Endothelial cell (in vitro differentiated cells): ENCODE results near the gene RDM1. TPM values are rescaled to one million over a fixed set of nuclear protein-coding genes. Genes with fewer than 3 reads are reported as not detected.

Source experiments
- DNase-seq: peaks from one replicate; pipeline ENCODE4 v3.0.0; 2021; ENCODE audit warnings: low spot score
- H3K27ac Mint-ChIP-seq: one replicate; pipeline ENCODE4 v1.8.0; 2021; ENCODE audit warnings: mixed read lengths, inconsistent platforms; ENCODE audit not compliant: unreplicated experiment
- H3K27me3 Mint-ChIP-seq: one replicate; pipeline ENCODE4 v1.8.0; 2021; ENCODE audit warnings: mild to moderate bottlenecking, moderate library complexity, mixed read lengths, inconsistent platforms; ENCODE audit not compliant: unreplicated experiment
- H3K36me3 Mint-ChIP-seq: one replicate; pipeline ENCODE4 v1.8.0; 2021; ENCODE audit warnings: mild to moderate bottlenecking, low read depth, mixed read lengths, inconsistent platforms; ENCODE audit not compliant: unreplicated experiment
- H3K4me1 Mint-ChIP-seq: one replicate; pipeline ENCODE4 v1.8.0; 2021; ENCODE audit warnings: mild to moderate bottlenecking, mixed read lengths, inconsistent platforms; ENCODE audit not compliant: unreplicated experiment
- H3K4me3 Mint-ChIP-seq: one replicate; pipeline ENCODE4 v1.8.0; 2021; ENCODE audit warnings: mild to moderate bottlenecking, mixed read lengths, inconsistent platforms; ENCODE audit not compliant: unreplicated experiment
- H3K9me3 Mint-ChIP-seq: one replicate; pipeline ENCODE4 v1.8.0; 2021; ENCODE audit warnings: mixed read lengths, inconsistent platforms; ENCODE audit not compliant: unreplicated experiment
- total RNA-seq: library from RNA; stranded (reverse); fragmentation: NEBNext Ultra II Directional; extraction: Animal tissue kit (Norgen Biotek cat#: 25700); gene quantifications from one replicate; pipeline ENCODE4 v1.2.1, GENCODE V29; 2021; ENCODE audit not compliant: unreplicated experiment
- TF ChIP-seq, protein P1 (sequence below): fragments of 200-600 bp; sonication (generic); IDR thresholded peaks from one replicate; pipeline ENCODE4 v1.5.0; 2021; ENCODE audit warnings: antibody characterized with exemption; ENCODE audit not compliant: unreplicated experiment

Gene RDM1
- total RNA-seq, 1 donor from 2014 or later = 0.67 TPM

DNA sequence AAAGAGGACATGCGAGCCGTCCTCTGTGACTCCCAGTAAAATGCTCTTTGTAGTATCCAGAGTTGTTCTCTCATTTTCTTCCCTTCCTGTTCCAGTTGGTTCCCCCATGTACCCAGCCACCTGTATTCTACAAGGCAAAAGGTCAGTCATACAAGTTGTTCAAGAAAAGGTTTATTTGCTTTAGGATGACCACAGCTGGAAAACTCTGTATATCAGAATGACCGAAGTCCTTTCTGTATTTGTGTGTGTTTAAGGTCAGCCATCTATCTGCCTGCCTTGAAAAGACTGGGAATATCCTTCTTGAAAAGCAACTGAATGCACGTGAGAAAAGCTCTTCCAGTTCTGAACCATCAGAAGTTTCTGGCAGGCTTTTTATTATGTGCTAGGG is 42.4 kb upstream of the RDM1 start:
- peak overlapping the region; percentile 70 for H3K27ac Mint-ChIP-seq
- DNase-seq = no peak
- H3K36me3 Mint-ChIP-seq = no peaks in the 10 kb centered on the region
- H3K4me1 Mint-ChIP-seq = peaks cover 26% of the 10 kb centered on the region
- H3K27me3 Mint-ChIP-seq = peaks cover 1% of the 10 kb centered on the region
- TF ChIP-seq, protein P1, sequence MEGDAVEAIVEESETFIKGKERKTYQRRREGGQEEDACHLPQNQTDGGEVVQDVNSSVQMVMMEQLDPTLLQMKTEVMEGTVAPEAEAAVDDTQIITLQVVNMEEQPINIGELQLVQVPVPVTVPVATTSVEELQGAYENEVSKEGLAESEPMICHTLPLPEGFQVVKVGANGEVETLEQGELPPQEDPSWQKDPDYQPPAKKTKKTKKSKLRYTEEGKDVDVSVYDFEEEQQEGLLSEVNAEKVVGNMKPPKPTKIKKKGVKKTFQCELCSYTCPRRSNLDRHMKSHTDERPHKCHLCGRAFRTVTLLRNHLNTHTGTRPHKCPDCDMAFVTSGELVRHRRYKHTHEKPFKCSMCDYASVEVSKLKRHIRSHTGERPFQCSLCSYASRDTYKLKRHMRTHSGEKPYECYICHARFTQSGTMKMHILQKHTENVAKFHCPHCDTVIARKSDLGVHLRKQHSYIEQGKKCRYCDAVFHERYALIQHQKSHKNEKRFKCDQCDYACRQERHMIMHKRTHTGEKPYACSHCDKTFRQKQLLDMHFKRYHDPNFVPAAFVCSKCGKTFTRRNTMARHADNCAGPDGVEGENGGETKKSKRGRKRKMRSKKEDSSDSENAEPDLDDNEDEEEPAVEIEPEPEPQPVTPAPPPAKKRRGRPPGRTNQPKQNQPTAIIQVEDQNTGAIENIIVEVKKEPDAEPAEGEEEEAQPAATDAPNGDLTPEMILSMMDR = no peak
- no peaks in the 10 kb centered on the region for H3K9me3 Mint-ChIP-seq
- H3K4me3 Mint-ChIP-seq = no peak overlapping the region

GRCh38 chr17:35972535-35972934 is 42.0 kb upstream of the RDM1 start:
- Mint-ChIP-seq H3K4me1 (peaks cover 26% of the 10 kb centered on the region), H3K36me3 (no peaks in the 10 kb centered on the region), H3K27me3 (no peaks in the 10 kb centered on the region), H3K27ac (no peak overlapping the region), H3K9me3 (no peaks in the 10 kb centered on the region), H3K4me3 (no peak overlapping the region)
- TF ChIP-seq, protein P1 = no peak
- DNase-seq = no peak

DNA sequence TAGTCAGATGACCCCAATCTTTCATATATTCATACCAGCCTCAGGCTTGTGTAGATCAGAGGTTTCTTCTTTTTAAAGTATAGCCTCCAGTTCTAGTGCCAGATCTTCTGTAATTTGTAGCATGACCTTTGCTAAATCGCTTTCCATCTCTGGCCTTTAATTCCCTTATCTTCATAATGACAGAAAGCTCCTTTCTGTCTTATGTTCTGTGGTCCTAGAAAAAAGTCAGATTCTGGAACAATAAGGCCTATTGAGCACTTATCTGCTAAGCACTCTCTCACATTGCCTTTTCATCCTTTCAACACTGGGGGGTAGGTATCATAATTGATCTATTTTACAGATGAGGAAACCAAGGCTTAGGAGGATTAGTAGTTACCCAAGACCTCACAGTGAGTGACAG is 41.5 kb upstream of the RDM1 start:
- Mint-ChIP-seq H3K27me3 (no peaks in the 10 kb centered on the region), H3K4me1 (peaks cover 26% of the 10 kb centered on the region), H3K4me3 (no peak overlapping the region), H3K9me3 (no peaks in the 10 kb centered on the region), H3K36me3 (no peaks in the 10 kb centered on the region), H3K27ac (no peak overlapping the region)
- no peak for DNase-seq
- TF ChIP-seq, protein P1 = no peak

DNA sequence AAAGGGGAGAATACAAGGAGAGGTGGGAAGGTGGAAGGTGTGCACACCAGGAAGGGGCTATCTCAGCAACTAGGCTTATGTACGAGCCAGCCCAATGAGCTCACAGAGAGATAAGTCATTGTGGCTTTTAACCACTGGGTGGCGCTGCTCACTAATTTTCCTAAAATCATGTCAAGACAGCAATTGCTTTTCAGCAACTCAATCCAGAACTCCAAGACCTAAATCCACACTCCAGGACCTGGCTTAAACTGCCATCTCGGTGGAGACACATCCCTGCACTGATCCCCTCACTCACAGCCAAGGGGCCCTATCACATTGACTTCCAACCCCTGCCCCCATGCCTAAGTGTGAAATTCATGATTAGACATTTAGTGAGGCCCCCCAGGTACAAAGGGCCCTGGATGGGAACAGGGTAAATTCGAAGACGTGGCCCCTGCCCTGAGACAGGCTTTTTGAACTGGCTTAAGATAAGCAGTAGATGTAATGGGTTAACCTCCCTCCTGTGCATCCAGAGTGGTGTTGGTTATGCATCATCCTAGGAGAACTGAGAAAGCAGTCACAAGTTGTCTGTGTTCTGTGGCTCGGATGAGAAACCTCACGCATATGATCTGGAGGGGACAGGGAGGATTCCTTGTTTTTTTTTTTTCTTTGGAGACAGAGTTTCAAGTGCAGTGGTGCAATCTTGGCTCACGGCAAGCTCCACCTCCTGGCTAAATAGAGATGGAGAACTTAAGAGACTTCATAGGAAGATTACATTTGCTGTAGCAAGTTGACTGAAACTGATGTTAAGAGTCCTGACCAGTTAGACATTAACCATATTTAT is 39.2 kb upstream of the RDM1 start:
- peak; percentile 83 for DNase-seq
- TF ChIP-seq, protein P1 = peak; percentile 89
- Mint-ChIP-seq H3K4me1 (peaks cover 26% of the 10 kb centered on the region), H3K27ac (no peak overlapping the region), H3K9me3 (no peaks in the 10 kb centered on the region), H3K4me3 (no peak overlapping the region), H3K36me3 (no peaks in the 10 kb centered on the region), H3K27me3 (no peaks in the 10 kb centered on the region)

DNA sequence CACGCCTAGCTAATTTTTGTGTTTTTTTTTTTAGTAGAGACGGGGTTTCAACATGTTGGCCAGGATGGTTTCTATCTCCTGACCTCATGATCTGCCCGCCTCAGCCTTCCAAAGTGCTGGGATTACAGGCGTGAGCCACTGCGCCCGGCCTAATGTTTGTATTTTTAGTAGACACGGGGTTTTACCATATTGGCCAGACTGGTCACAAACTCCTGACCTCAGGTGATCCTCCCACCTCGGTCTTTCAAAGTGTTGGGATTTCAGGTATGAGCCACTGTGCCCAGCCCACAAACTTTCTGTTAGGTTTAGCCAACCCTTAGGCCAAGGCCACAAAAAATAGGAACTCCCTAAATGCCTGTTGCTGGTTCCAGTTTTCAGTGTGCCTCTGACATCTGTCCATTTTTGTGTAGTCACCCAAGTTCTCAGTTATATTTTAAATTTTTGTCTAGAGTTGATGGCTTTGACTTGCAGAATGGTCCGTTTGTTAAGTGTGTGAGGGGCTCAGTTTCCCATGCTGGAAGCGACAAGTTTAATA is 38.0 kb upstream of the RDM1 start:
- Mint-ChIP-seq H3K9me3 (no peaks in the 10 kb centered on the region), H3K4me1 (peaks cover 21% of the 10 kb centered on the region), H3K4me3 (no peak overlapping the region), H3K27me3 (no peaks in the 10 kb centered on the region), H3K36me3 (no peaks in the 10 kb centered on the region), H3K27ac (no peak overlapping the region)
- TF ChIP-seq, protein P1 = no peak
- DNase-seq = no peak
